ENCODE data around the gene C9orf153. TPM values are rescaled to one million over a fixed set of nuclear protein-coding genes. Genes with fewer than 3 reads are reported as not detected.

C9orf153 gene
- total RNA-seq, 4 donors from 2014 or later: 0.66 to 2.9 (median 1.2) TPM

- no peaks in the 10 kb centered on the region for H3K4me1 ChIP-seq
- no peaks in the 10 kb centered on the region for H3K9me3 ChIP-seq
- no peak overlapping the region for H3K4me3 ChIP-seq
- H3K27me3 ChIP-seq: no peaks in the 10 kb centered on the region
- no peaks in the 10 kb centered on the region for H3K36me3 ChIP-seq
- DNase-seq (ENCODE audit: low spot score in 2 of 2): no peak
- 68 to 75% methylated on average over 5 of the region's 5 CpGs for WGBS, 2 donors
- H3K27ac ChIP-seq: no peak overlapping the region
- TF ChIP-seq POLR2A (IDR thresholded peaks at IDR 0.05) (no peak), EP300 (IDR thresholded peaks at IDR 0.05) (no peak), CTCF (IDR thresholded peaks at IDR 0.05) (no peak)
Measured at GRCh38 chr9:86178503-86178902, 81.0 kb downstream of the C9orf153 start.

GRCh38 chr9:86177995-86178394 is 81.5 kb downstream of the C9orf153 start:
- no peak for TF ChIP-seq EP300 (IDR thresholded peaks at IDR 0.05)
- TF ChIP-seq CTCF (IDR thresholded peaks at IDR 0.05): no peak
- no peak for TF ChIP-seq POLR2A (IDR thresholded peaks at IDR 0.05)
- WGBS, 2 donors: 27 to 41% methylated on average over 1 of the region's 1 CpG
- H3K27ac ChIP-seq: no peak overlapping the region
- DNase-seq (ENCODE audit: low spot score in 2 of 2): no peak
- no peaks in the 10 kb centered on the region for H3K27me3 ChIP-seq
- no peaks in the 10 kb centered on the region for H3K9me3 ChIP-seq
- no peaks in the 10 kb centered on the region for H3K36me3 ChIP-seq
- H3K4me1 ChIP-seq: no peaks in the 10 kb centered on the region
- H3K4me3 ChIP-seq: no peak overlapping the region

- no peaks in the 10 kb centered on the region for H3K27me3 ChIP-seq
- H3K4me1 ChIP-seq: no peaks in the 10 kb centered on the region
- H3K4me3 ChIP-seq: no peak overlapping the region
- DNase-seq (ENCODE audit: low spot score in 2 of 2): no peak
- no peak overlapping the region for H3K27ac ChIP-seq
- TF ChIP-seq CTCF (IDR thresholded peaks at IDR 0.05): no peak
- TF ChIP-seq POLR2A (IDR thresholded peaks at IDR 0.05): no peak
- TF ChIP-seq EP300 (IDR thresholded peaks at IDR 0.05): no peak
- H3K9me3 ChIP-seq: no peaks in the 10 kb centered on the region
- WGBS, 2 donors: 84 to 85% methylated on average over 5 of the region's 5 CpGs
- no peaks in the 10 kb centered on the region for H3K36me3 ChIP-seq
Measured at GRCh38 chr9:86176468-86176867, 83.0 kb downstream of the C9orf153 start.

GRCh38 chr9:86175743-86176456 is 83.6 kb downstream of the C9orf153 start:
- peaks cover 0 to 4% (median 0%) of the 10 kb centered on the region in 4 donors for H3K9me3 ChIP-seq
- no peaks in the 10 kb centered on the region for H3K4me1 ChIP-seq
- 71 to 77% methylated on average over 5 of the region's 5 CpGs for WGBS, 2 donors
- no peak overlapping the region for H3K4me3 ChIP-seq
- DNase-seq (ENCODE audit: low spot score in 2 of 2): no peak
- TF ChIP-seq CTCF (IDR thresholded peaks at IDR 0.05): no peak
- no peak overlapping the region for H3K27ac ChIP-seq
- H3K27me3 ChIP-seq: no peaks in the 10 kb centered on the region
- H3K36me3 ChIP-seq: no peaks in the 10 kb centered on the region

- no peak overlapping the region for H3K4me3 ChIP-seq
- no peaks in the 10 kb centered on the region for H3K27me3 ChIP-seq
- no peaks in the 10 kb centered on the region for H3K4me1 ChIP-seq
- peaks cover 0 to 6% (median 0%) of the 10 kb centered on the region in 4 donors for H3K9me3 ChIP-seq
- no peak for DNase-seq (ENCODE audit: low spot score in 2 of 2)
- no peak for TF ChIP-seq CTCF (IDR thresholded peaks at IDR 0.05)
- no peak for TF ChIP-seq EP300 (IDR thresholded peaks at IDR 0.05)
- TF ChIP-seq POLR2A (IDR thresholded peaks at IDR 0.05): no peak
- 50 to 72% methylated on average over 3 to 5 of the region's 5 CpGs for whole genome bisulfite sequencing, 2 donors
- no peaks in the 10 kb centered on the region for H3K36me3 ChIP-seq
- no peak overlapping the region for H3K27ac ChIP-seq
Measured at GRCh38 chr9:86175223-86175622, 84.2 kb downstream of the C9orf153 start.

Small RNA genes within 50 kb of the gene (small RNA-seq; reads per million reads assigned to genes)
- gene AL137849.1: not detected
- gene RN7SKP264: not detected

Other genes with a start within 250 kb of the C9orf153 start
- 10 to 100 TPM in 3 of 4 donors, 1 to 10 TPM in 1; 9.8 to 15.7 (median 12.7) TPM for gene GOLM1, start 160.1 kb downstream of the C9orf153 start, total RNA-seq
- 10 to 100 TPM; 21.2 to 40.2 (median 32.7) TPM for gene ISCA1, start 22.9 kb upstream of the C9orf153 start, total RNA-seq
- gene TUT7, start 94.8 kb upstream of the C9orf153 start, total RNA-seq: 10 to 100 TPM; 25.7 to 49.6 (median 37.8) TPM

Measured in tibial nerve (tissue), 4 donors.